HAP-1 (cell line): ENCODE measurements around the gene C9orf43.
"Not testable (repeated sequence)": the region's sequence is repeated elsewhere in the genome, so short reads cannot be mapped to it uniquely, and the experiment has no call there.

Experiments
- DNase-seq, 2 experiments: peaks; one replicate each; pipeline ENCODE4 v3.0.0-alpha.2; 2016 to 2020; ENCODE audit warnings: low spot score in 2 of 2
- H3K27me3 ChIP-seq: fragments of 250-450 bp; sonication (Bioruptor Pico); 2 replicates; pipeline ENCODE4 v1.5.1; 2020; ENCODE audit warnings: low read depth, mild to moderate bottlenecking, moderate library complexity
- H3K36me3 ChIP-seq: fragments of 250-450 bp; sonication (Bioruptor Pico); replicated peaks from 2 replicates; pipeline ENCODE4 v1.5.1; 2020; ENCODE audit warnings: mild to moderate bottlenecking
- H3K4me1 ChIP-seq: fragments of 250-450 bp; sonication (Bioruptor Pico); 2 replicates; pipeline ENCODE4 v1.5.1; 2020; ENCODE audit warnings: mild to moderate bottlenecking
- H3K4me3 ChIP-seq: fragments of 250-450 bp; sonication (Bioruptor Pico); 2 replicates; pipeline ENCODE4 v1.5.1; 2020; ENCODE audit warnings: mild to moderate bottlenecking, moderate library complexity
- H3K9me3 ChIP-seq: fragments of 250-450 bp; sonication (Bioruptor Pico); 2 replicates; pipeline ENCODE4 v1.5.1; 2020; ENCODE audit warnings: mild to moderate bottlenecking, moderate library complexity
- in situ Hi-C: fragments of 300-500 bp; cut with MboI; formaldehyde crosslinking; loops from 3 replicates; pipeline ENCODE4 v1.14.3; 2020; ENCODE audit warnings: low sequenced_read_pairs, inconsistent platforms, mixed read lengths

C9orf43 gene, protein sequence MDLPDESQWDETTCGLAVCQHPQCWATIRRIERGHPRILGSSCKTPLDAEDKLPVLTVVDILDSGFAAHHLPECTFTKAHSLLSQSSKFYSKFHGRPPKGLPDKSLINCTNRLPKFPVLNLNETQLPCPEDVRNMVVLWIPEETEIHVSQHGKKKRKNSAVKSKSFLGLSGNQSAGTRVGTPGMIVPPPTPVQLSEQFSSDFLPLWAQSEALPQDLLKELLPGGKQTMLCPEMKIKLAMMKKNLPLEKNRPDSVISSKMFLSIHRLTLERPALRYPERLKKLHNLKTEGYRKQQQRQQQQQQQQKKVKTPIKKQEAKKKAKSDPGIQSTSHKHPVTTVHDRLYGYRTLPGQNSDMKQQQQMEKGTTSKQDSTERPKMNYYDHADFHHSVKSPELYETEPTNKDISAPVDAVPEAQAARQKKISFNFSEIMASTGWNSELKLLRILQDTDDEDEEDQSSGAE

DNA sequence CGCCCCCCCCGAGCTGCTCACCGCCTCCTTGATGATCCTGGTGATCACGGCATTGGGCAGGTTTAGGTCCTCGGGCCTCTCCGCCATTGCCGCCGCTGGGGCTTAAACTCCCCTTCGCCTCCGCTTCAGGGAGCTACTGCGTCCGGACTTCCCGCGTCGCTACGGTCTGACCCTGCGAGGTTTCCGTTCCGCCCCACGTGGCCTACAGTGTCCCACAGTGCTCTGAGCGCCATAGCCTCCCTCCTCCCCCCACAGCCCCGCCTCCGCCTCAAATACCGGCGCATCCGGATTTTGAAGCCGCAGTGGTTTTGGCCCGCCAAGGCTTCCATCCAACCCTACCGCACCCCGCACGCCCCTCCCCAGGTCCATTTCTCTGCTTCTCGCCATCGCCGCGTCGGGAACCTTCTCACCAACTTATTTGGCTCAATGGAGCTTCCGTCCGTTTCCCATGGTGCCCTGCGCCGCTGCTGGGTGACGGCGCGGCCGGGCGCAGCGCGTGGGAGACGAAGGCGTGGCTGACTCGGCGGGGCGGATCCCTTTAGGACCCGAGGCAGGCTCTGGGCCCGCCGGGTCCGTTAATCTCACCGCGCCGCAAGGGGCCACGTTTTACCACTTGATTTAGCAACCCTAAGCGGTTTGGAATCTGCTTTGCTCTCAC is at the start of gene C9orf43, which contains the start of gene POLE3:
Gene C9orf43, plus strand, starts transcription at position 541 of the 658 bp plus-strand sequence. CDS start 2,747 bp downstream, outside the sequence.
Gene POLE3, minus strand, starts transcription at position 469 of the 658 bp plus-strand sequence. Its CDS starts 382 bp downstream, at position 87.
- Histone ChIP-seq H3K27me3 (no peaks in the 10 kb centered on the region), H3K4me3 (peak within 1 kb of the TSS; percentile 95), H3K36me3 (peaks cover 39% of the 10 kb centered on the region), H3K4me1 (peaks cover 6% of the 10 kb centered on the region), H3K9me3 (no peaks in the 10 kb centered on the region)
- peak; percentile 90 to 96 for DNase-seq
- in situ Hi-C loops: no loop called here

DNA sequence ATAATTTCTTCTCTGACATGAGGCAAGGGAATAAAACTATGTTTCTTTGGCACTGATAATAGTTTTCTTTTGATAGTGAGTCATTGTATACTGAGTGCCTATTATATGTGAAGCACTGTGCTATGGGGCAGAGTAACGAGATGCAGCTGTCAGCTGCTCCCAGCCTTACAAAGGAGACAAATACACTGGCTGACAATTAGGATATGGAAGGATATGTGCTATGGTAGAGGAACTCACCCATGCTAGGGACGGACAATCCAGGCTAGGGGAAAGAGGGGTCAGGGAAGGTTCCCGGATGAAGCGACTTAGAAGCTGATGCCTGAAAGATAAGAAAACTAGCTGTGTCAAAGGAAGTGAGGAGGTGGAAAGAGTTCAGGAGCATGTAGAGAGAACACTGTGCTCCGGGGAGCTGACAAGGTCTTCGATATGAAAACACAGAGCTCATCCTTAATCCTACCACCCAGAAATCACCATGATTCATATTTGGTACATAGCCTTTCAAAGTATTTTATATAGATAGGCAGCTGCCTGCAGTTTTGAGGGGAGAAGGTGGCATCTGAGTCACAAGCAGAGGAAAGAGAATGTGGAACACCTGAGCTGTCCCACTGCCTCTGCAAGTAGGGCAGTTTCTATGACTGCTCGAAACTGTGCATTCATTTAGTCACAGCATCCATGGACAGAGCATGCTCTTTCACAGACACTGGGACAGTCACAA is 49.1 kb upstream of the C9orf43 start:
- Histone ChIP-seq H3K9me3 (no peaks in the 10 kb centered on the region), H3K36me3 (no peaks in the 10 kb centered on the region), H3K4me1 (no peaks in the 10 kb centered on the region), H3K4me3 (no peak overlapping the region), H3K27me3 (no peaks in the 10 kb centered on the region)
- no peak for DNase-seq
- in situ Hi-C loops: no loop called here

DNA sequence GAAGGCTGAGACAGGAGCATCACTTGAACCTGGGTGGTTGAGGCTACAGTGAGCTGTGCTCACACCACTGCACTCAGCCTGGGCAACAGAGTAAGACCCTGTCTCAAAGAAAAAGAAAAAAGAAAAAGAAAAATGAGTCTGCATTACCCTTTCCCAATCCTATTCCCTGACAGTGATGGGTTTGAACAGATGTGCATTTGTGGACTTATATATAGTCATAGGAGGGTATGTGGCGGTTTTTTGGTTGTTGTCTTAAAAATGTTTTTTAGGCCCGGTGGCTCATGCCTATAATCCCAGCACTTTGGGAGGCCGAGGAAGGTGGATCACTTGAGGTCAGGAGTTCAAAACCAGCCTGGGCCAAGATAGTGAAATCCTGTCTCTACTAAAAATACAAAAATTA is 47.2 kb upstream of the C9orf43 start:
- no peaks in the 10 kb centered on the region for H3K9me3 ChIP-seq
- H3K36me3 ChIP-seq: no peaks in the 10 kb centered on the region
- H3K4me1 ChIP-seq: no peaks in the 10 kb centered on the region
- no peak overlapping the region for H3K4me3 ChIP-seq
- in situ Hi-C loops: no loop called here
- H3K27me3 ChIP-seq: no peaks in the 10 kb centered on the region
- DNase-seq: no peak

DNA sequence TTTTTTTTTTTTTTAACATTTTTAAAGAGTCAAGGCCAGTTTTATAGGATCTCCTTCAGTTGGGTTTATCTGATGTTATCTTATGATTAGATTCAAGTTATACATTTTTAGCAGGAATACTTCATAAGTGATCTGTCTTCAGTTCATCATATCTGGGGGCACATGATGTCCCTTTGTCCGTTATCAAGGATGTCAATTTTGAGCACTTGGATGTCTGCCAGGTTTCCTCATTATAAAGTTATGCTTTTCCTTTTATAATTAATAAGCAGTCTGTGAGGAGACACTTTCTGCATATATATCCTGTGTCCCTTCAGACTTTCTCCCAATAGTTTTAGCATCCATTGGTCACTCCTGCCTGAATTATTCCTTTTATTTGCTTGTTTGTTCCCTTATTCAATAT is 45.6 kb upstream of the C9orf43 start:
- Histone ChIP-seq H3K9me3 (no peaks in the 10 kb centered on the region), H3K4me3 (no peak overlapping the region), H3K27me3 (no peaks in the 10 kb centered on the region), H3K36me3 (no peaks in the 10 kb centered on the region), H3K4me1 (no peaks in the 10 kb centered on the region)
- in situ Hi-C loops: no loop called here
- DNase-seq: no peak

DNA sequence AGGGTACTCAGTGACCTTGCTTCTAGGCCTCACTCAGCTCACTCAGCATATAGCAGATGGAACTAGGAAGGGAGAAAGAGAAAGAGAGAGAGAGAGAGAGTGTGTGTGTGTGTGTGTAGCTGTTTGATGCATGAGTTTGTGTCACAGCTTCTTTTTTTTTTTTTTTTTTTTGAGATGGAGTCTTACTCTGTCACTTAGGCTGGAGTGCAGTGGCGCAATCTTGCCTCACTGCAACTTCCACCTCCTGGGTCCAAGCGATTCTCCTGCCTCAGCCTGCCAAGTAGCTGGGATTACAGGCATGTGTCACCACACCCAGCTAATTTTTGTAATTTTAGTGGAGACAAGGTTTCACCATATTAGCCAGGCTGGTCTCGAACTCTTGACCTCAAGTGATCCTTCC is 44.9 kb upstream of the C9orf43 start:
- H3K4me3 ChIP-seq, H3K9me3 ChIP-seq, H3K4me1 ChIP-seq, H3K27me3 ChIP-seq, in situ Hi-C loops, H3K36me3 ChIP-seq, DNase-seq: not testable (repeated sequence)

DNA sequence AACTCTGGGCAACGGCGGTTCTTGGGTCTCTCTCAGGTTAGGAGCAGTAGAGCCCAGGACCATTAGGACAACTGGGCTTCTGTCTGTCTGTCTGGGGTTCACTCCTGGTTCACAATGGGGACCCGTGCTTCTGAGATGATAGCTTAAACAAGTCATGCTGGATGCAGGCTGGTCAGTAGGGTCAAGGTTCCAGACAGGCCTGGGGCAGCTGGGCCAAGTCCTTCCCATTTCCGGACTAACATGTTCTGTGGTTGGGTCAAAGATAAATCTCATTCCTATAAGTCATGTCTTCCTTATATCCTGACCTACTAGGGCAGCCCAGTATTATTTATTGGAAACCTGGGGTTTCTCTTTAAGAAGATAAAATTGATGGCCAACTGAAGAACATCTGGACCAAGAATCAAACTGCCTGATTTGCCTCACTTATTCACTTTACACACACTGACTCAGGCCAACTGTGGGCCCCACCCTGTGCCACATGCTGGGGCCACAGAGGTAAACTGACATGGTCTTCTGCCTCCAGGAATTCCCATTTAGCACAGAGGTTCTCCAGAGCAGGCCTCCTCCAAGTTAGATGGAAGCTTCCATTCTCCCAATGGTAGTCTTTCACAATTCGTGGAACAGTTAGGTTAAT is 42.1 kb upstream of the C9orf43 start:
- DNase-seq: no peak
- Histone ChIP-seq H3K9me3 (no peaks in the 10 kb centered on the region), H3K4me3 (no peak overlapping the region), H3K27me3 (no peaks in the 10 kb centered on the region), H3K4me1 (no peaks in the 10 kb centered on the region), H3K36me3 (peaks cover 5% of the 10 kb centered on the region)
- in situ Hi-C loops: no loop called here

DNA sequence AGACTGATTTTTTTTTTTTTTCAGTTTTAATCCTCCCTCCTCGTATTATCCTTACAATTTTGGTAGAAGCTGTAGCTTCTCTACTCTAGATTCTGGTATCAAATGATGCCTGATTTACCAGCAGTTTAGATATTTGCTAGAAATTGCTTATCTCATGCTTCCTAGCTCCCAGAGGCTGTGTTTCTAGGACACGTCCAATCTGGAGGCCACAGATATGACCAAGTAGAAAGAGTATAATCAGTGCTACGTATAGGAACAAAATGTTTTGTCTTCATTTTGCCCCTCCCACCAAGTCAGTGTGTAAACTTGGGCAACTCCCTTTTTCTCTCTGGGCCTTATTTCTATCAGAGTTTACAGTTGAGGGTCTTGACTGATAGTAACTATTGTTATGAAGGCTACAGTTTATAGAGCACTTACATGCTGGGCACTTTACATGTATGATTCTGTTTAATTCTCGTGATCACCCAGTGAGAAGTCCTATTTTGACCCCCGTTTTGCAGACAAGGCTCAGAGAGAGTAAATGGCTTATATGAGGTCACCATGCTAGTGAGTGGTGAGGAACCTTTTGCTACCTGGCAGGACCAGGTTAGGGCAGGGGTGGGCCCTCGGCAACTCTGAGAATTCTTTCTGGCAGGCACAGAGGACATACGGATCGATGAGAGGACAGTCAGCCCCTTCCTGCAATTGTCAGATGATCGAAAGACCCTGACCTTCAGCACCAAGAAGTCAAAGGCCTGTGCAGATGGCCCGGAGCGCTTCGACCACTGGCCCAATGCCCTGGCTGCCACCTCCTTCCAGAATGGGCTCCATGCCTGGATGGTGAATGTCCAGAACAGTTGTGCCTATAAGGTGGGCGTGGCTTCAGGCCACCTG is 41.3 kb upstream of the C9orf43 start:
- no peaks in the 10 kb centered on the region for H3K9me3 ChIP-seq
- in situ Hi-C loops: no loop called here
- H3K36me3 ChIP-seq: peaks cover 12% of the 10 kb centered on the region
- no peaks in the 10 kb centered on the region for H3K27me3 ChIP-seq
- no peaks in the 10 kb centered on the region for H3K4me1 ChIP-seq
- DNase-seq: no peak
- no peak overlapping the region for H3K4me3 ChIP-seq

DNA sequence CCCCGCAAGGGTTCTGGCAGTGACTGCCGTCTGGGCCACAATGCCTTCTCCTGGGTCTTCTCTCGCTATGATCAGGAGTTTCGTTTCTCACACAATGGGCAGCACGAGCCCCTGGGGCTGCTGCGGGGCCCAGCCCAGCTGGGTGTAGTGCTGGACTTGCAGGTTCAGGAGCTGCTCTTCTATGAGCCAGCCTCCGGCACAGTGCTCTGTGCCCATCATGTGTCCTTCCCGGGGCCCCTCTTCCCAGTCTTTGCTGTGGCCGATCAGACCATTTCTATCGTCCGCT is 40.7 kb upstream of the C9orf43 start:
- Histone ChIP-seq H3K27me3 (no peaks in the 10 kb centered on the region), H3K4me3 (no peak overlapping the region), H3K36me3 (peaks cover 12% of the 10 kb centered on the region), H3K9me3 (no peaks in the 10 kb centered on the region), H3K4me1 (no peaks in the 10 kb centered on the region)
- no peak for DNase-seq
- in situ Hi-C loops: no loop called here

DNA sequence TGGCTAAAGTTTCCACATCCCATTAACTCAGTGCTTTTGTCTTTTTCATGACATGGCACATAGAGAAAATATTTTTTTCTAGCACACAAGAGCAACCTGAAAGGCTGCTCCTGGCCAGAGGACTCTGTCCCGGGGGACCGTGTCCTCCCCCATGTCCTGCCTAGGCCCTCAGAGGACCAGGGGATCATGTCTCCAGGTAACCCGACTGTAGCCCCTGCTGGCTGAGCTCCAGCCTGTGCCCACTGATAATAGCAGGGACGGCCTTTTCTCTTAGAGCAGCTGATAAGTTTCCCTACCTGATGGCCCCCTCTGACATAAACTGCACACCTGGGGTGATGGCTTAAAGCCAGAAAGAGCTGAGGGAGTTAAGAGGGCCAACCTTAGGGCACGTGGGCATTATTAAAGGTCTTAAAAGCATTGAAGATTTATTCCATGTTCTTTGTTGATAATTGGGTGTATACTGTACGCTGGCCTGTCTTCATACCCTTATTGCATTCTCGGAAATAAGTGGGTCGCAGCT is 39.7 kb upstream of the C9orf43 start:
- H3K36me3 ChIP-seq: peaks cover 12% of the 10 kb centered on the region
- no peaks in the 10 kb centered on the region for H3K27me3 ChIP-seq
- H3K9me3 ChIP-seq: no peaks in the 10 kb centered on the region
- peaks cover 4% of the 10 kb centered on the region; the same call in 1 of the 2 replicates for H3K4me1 ChIP-seq
- in situ Hi-C loops: no loop called here
- no peak overlapping the region for H3K4me3 ChIP-seq
- no peak for DNase-seq

DNA sequence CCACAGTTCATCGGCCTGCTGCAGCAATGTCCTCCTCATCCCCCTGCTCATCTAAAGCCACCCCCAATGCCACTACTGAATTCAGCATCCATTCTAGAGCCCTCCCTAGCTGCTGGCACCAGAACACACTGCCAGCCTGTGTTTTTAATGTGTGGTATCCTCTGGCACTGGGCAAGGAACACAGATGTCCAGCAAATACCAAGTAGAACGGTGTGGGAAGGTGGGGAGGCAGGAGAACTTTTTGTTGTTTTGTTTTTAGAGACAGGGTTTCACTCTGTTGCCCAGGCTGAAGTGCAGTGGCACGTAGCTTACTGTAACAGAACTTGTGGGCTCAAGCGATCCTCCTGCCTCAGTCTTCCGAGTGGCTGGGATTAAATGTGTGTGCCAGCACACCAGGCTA is 38.5 kb upstream of the C9orf43 start:
- Histone ChIP-seq H3K9me3 (no peaks in the 10 kb centered on the region), H3K27me3 (no peaks in the 10 kb centered on the region), H3K4me3 (no peak overlapping the region), H3K4me1 (peaks cover 4% of the 10 kb centered on the region; the same call in 1 of the 2 replicates), H3K36me3 (peaks cover 12% of the 10 kb centered on the region)
- no peak for DNase-seq
- in situ Hi-C loops: no loop called here

DNA sequence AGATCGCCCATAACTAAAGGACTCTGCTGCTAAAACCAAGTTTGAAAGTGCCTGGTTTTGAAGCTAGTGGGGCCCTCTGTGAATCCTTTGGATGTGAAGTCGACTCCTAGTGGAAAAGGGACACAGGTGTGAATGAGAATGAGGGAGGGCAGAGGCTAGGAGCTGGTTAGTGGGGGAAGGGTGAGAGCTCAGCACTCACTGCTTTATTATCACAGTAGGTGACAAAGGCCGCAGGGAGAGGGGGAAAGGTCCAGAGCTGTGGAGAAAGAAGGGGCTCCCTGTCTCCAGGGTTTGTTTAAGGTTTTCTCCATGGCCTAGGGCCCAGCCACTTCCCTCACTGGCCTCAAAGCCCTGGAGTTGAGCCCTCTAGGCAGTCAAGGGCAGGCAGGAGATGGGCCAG is 37.3 kb upstream of the C9orf43 start:
- in situ Hi-C loops: no loop called here
- no peak for DNase-seq
- Histone ChIP-seq H3K36me3 (peaks cover 12% of the 10 kb centered on the region), H3K4me1 (peaks cover 7% of the 10 kb centered on the region; the same call in 1 of the 2 replicates), H3K4me3 (no peak overlapping the region), H3K9me3 (no peaks in the 10 kb centered on the region), H3K27me3 (no peaks in the 10 kb centered on the region)

DNA sequence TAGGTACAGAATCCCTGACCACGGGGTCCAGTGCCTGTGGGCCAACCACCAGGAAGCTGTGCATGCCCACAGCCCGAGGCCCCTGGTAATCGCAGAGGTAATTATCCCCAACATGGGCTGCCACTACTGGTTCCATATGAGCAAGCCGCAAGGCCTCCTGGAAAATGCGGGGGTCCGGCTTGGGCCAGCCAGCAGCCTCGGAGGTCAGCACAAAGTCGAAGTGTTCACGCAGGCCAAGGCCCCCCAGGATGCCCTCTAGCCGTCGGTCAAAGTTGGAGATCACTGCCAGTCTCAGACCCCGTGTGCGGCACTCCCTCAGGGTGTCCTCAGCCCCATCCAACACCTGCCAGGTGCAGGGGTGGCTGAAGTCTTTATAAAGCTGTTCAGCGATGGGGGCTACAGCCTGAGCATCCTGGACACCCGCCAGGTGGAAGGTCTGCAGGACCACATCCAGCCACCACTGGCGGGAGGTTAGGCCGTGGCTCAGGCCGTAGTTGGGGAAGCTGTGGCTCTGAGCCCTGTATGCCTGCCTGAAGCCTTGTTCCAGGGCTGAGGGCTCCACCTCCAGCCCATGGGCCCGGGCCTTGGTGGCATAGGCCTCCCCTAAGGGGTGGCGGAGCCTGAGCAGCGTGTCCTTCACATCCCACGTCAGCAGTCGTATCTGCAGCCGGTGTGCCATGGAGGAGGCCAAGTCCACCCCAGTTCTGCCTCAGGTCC is 36.7 kb upstream of the C9orf43 start:
- H3K36me3 ChIP-seq: peaks cover 12% of the 10 kb centered on the region
- no peaks in the 10 kb centered on the region for H3K9me3 ChIP-seq
- in situ Hi-C loops: no loop called here
- H3K4me3 ChIP-seq: no peak overlapping the region
- peaks cover 7% of the 10 kb centered on the region; the same call in 1 of the 2 replicates for H3K4me1 ChIP-seq
- no peaks in the 10 kb centered on the region for H3K27me3 ChIP-seq
- DNase-seq: no peak
